Mesodermal cell (in vitro differentiated cells): ENCODE data around the gene SPANXN2.

Source experiments
- H3K27ac ChIP-seq: 2 replicates; pipeline ENCODE4 v1.7.0; 2013; ENCODE audit warnings: mild to moderate bottlenecking, low read depth, low read length, moderate library complexity; ENCODE audit not compliant: severe bottlenecking
- H3K36me3 ChIP-seq: 2 replicates; pipeline ENCODE4 v1.7.1; 2013; ENCODE audit warnings: mild to moderate bottlenecking, low read length, moderate library complexity; ENCODE audit not compliant: control insufficient read depth, insufficient read depth
- H3K4me1 ChIP-seq: one replicate; pipeline ENCODE4 v1.7.1; 2013; ENCODE audit warnings: mild to moderate bottlenecking, low read length; ENCODE audit not compliant: insufficient read depth, control insufficient read depth, poor library complexity, severe bottlenecking
- H3K4me3 ChIP-seq: 2 replicates; pipeline ENCODE4 v1.7.0; 2013; ENCODE audit warnings: low read length, control low read depth, mild to moderate bottlenecking; ENCODE audit not compliant: insufficient read depth, poor library complexity, severe bottlenecking; ENCODE audit errors: extremely low read depth
- H3K9me3 ChIP-seq: 2 replicates; pipeline ENCODE4 v1.7.1; 2013; ENCODE audit warnings: mild to moderate bottlenecking, low read length, moderate library complexity; ENCODE audit not compliant: control insufficient read depth
- WGBS, 2 experiments: methylation state at CpG; one replicate each; pipeline ENCODE4 v1.1.5; 2013; ENCODE audit warnings: missing lambda C conversion rate in 2 of 2; ENCODE audit not compliant: insufficient coverage in 2 of 2; 5-methylcytosine and 5-hydroxymethylcytosine counted together

Gene SPANXN2

GRCh38 chrX:143674926-143675325, 45.6 kb downstream of the SPANXN2 start:
- Histone ChIP-seq H3K4me3 (no peak overlapping the region), H3K4me1 (no peaks in the 10 kb centered on the region)

GRCh38 chrX:143669395-143669794, 51.2 kb downstream of the SPANXN2 start:
- H3K27ac ChIP-seq: no peak overlapping the region
- WGBS, 2 experiments: 48 to 66% methylated on average over 3 to 4 of the region's 5 CpGs
- H3K36me3 ChIP-seq: no peaks in the 10 kb centered on the region
- no peaks in the 10 kb centered on the region for H3K4me1 ChIP-seq
- H3K4me3 ChIP-seq: no peak overlapping the region
- peaks cover 8% of the 10 kb centered on the region for H3K9me3 ChIP-seq

More at GRCh38 chrX:143674926-143675325, 45.6 kb downstream of the SPANXN2 start:
- no peak overlapping the region for H3K27ac ChIP-seq
- H3K9me3 ChIP-seq: peaks cover 8% of the 10 kb centered on the region
- no peaks in the 10 kb centered on the region for H3K36me3 ChIP-seq
- 50 to 52% methylated on average over 2 to 3 of the region's 4 CpGs for WGBS, 2 experiments

- Histone ChIP-seq H3K4me1 (no peaks in the 10 kb centered on the region), H3K9me3 (no peaks in the 10 kb centered on the region)
- WGBS, 2 experiments: 25% methylated on average over 2 of the region's 5 CpGs; no CpG with 5 or more reads in 1 of the 2 experiments
Observed at GRCh38 chrX:143664302-143664701, 56.2 kb downstream of the SPANXN2 start.

GRCh38 chrX:143663755-143664154, 56.8 kb downstream of the SPANXN2 start:
- Histone ChIP-seq H3K4me3 (no peak overlapping the region), H3K4me1 (no peaks in the 10 kb centered on the region), H3K36me3 (no peaks in the 10 kb centered on the region), H3K27ac (no peak overlapping the region), H3K9me3 (no peaks in the 10 kb centered on the region)
- 75% methylated on average over 2 of the region's 5 CpGs; no CpG with 5 or more reads in 1 of the 2 experiments for WGBS, 2 experiments

More at GRCh38 chrX:143664302-143664701, 56.2 kb downstream of the SPANXN2 start:
- no peak overlapping the region for H3K27ac ChIP-seq
- no peaks in the 10 kb centered on the region for H3K36me3 ChIP-seq
- H3K4me3 ChIP-seq: no peak overlapping the region
